HCT116 (cell line): Measurements from ENCODE around the gene TULP4. TPM values are rescaled to one million over a fixed set of nuclear protein-coding genes. Genes with fewer than 3 reads are reported as not detected.

Experiments
- ATAC-seq: fragments of 200-7000 bp; cut with Tn5 transposase; 2 replicates; pipeline ENCODE4 v1.9.1; 2020; ENCODE audit warnings: mild to moderate bottlenecking, moderate library complexity
- BruUV-seq: library from RNA; stranded (reverse); fragments of 400-500 nt; replicated peaks from 2 replicates; lab custom pipeline; 2021; lab: Mats Ljungman, UMichigan
- CTCF ChIA-PET: fragments of 300-600 bp; sonication (Branson Sonifier 250); formaldehyde crosslinking; loops from one replicate; lab custom pipeline; 2021; ENCODE audit warnings: antibody characterized with exemption; lab: Charles Lee
- POLR2A ChIA-PET: fragments of 300-600, 350-600 bp; sonication (Branson Sonifier 250); formaldehyde crosslinking; loops from one replicate; lab custom pipeline; 2021; ENCODE audit warnings: antibody characterized with exemption; lab: Charles Lee
- RAD21 ChIA-PET, 2 experiments: fragments of 300-600 bp; sonication (Branson Sonifier 250); formaldehyde crosslinking; loops; one replicate each; lab custom pipeline; 2023; ENCODE audit warnings: low total read pairs in 2 of 2; ENCODE audit not compliant: uncharacterized antibody in 2 of 2, unreplicated experiment in 2 of 2, low non-redundant PET in 1 of 2; lab: Charles Lee
- DNase-seq: peaks from one replicate; pipeline ENCODE4 v3.0.0-alpha.2; 2010; ENCODE audit warnings: low read depth, low spot score
- H2AFZ ChIP-seq: fragments of 200-600 bp; shearing (Covaris generic), sonication (generic); 2 replicates; pipeline ENCODE4 v1.6.1; 2017; ENCODE audit warnings: low read depth, mixed run types, mixed read lengths, antibody characterized with exemption, low read length; ENCODE audit not compliant: poor library complexity, severe bottlenecking
- H3K27ac ChIP-seq: 2 replicates; pipeline ENCODE4 v1.5.1; 2012; ENCODE audit warnings: low read depth, low read length
- H3K27me3 ChIP-seq: fragments of 200-600 bp; sonication (generic); 2 replicates; pipeline ENCODE4 v1.6.1; 2016; ENCODE audit warnings: mixed run types, low read length, mixed read lengths; ENCODE audit not compliant: insufficient read depth
- H3K36me3 ChIP-seq, 2 experiments: fragments of 200-500 bp in 1 of 2; fragments of 200-600 bp in 1 of 2; sonication (Bioruptor generic) in 1 of 2; sonication (generic) in 1 of 2; 2 replicates each; pipeline versions ENCODE4 v1.5.1 to v1.6.1; 2014 to 2016; ENCODE audit warnings: low read length in 2 of 2, inconsistent platforms in 1 of 2, mixed read lengths in 1 of 2, mixed run types in 1 of 2; ENCODE audit not compliant: insufficient read depth in 2 of 2, control insufficient read depth in 1 of 2
- H3K4me1 ChIP-seq, 2 experiments: fragments of 200-600 bp in 1 of 2; sonication (generic) in 1 of 2; 2 replicates each; pipeline versions ENCODE4 v1.5.1 to v1.6.1; 2012 to 2017; ENCODE audit warnings: low read length in 2 of 2, inconsistent platforms in 1 of 2, mild to moderate bottlenecking in 1 of 2, mixed read lengths in 1 of 2, mixed run types in 1 of 2, moderate library complexity in 1 of 2; ENCODE audit not compliant: insufficient read depth in 2 of 2, control insufficient read depth in 1 of 2
- H3K4me2 ChIP-seq: fragments of 200-600 bp; sonication (generic); 2 replicates; pipeline ENCODE4 v1.6.1; 2017; ENCODE audit warnings: mixed run types, low read length, mixed read lengths
- H3K4me3 ChIP-seq, 2 experiments: fragments of 200-600 bp in 1 of 2; sonication (generic) in 1 of 2; replicated peaks in 1 of 2; 2 replicates each; pipeline ENCODE4 v1.5.1; 2011 to 2016; ENCODE audit warnings: low read length in 2 of 2, control low read depth in 1 of 2, low read depth in 1 of 2, mild to moderate bottlenecking in 1 of 2, mixed read lengths in 1 of 2, mixed run types in 1 of 2
- H3K79me2 ChIP-seq: fragments of 200-600 bp; sonication (generic); 2 replicates; pipeline ENCODE4 v1.6.1; 2017; ENCODE audit warnings: mild to moderate bottlenecking, mixed run types, low read length, moderate library complexity, mixed read lengths; ENCODE audit not compliant: insufficient read depth
- H3K9ac ChIP-seq: fragments of 200-600 bp; sonication (generic); 2 replicates; pipeline ENCODE4 v1.6.1; 2016; ENCODE audit warnings: low read length, mixed read lengths
- H3K9me2 ChIP-seq: fragments of 200-600 bp; sonication (generic), shearing (Covaris generic); 2 replicates; pipeline ENCODE4 v1.6.1; 2017; ENCODE audit warnings: mixed run types, mild to moderate bottlenecking, moderate library complexity; ENCODE audit not compliant: insufficient read depth
- H3K9me3 ChIP-seq, 2 experiments: fragments of 200-500 bp in 1 of 2; fragments of 200-600 bp in 1 of 2; sonication (Bioruptor generic) in 1 of 2; sonication (generic) in 1 of 2; 2 replicates each; pipeline ENCODE4 v1.6.1; 2014 to 2017; ENCODE audit warnings: low read length in 2 of 2, mixed read lengths in 2 of 2, inconsistent platforms in 1 of 2, low read depth in 1 of 2, mild to moderate bottlenecking in 1 of 2, mixed run types in 1 of 2, moderate library complexity in 1 of 2; ENCODE audit not compliant: control insufficient read depth in 1 of 2, insufficient read depth in 1 of 2
- H4K20me1 ChIP-seq: fragments of 200-600 bp; sonication (generic), shearing (Covaris generic); 2 replicates; pipeline ENCODE4 v1.6.1; 2017; ENCODE audit warnings: mixed run types, mild to moderate bottlenecking, moderate library complexity; ENCODE audit not compliant: insufficient read depth
- CBX3 ChIP-seq: IDR thresholded peaks from 2 replicates; pipeline ENCODE4 v1.6.1; 2012; ENCODE audit warnings: low read depth
- CEBPB ChIP-seq: IDR thresholded peaks from 2 replicates; pipeline ENCODE4 v1.6.1; 2012; ENCODE audit warnings: low read depth
- ELF1 ChIP-seq: IDR thresholded peaks from 2 replicates; pipeline ENCODE4 v1.6.1; 2012; ENCODE audit warnings: low read depth, borderline replicate concordance
- EZH2 ChIP-seq: fragments of 200-600 bp; sonication (generic); IDR thresholded peaks from 2 replicates; pipeline ENCODE4 v1.6.1; 2017; ENCODE audit warnings: antibody characterized with exemption, mixed run types
- JUND ChIP-seq: IDR thresholded peaks from 2 replicates; pipeline ENCODE4 v1.6.1; 2012
- SP1 ChIP-seq: IDR thresholded peaks from 2 replicates; pipeline ENCODE4 v1.6.1; 2012; ENCODE audit warnings: low read depth
- ZBTB33 ChIP-seq: IDR thresholded peaks from 2 replicates; pipeline ENCODE4 v1.6.1; 2011; ENCODE audit warnings: mild to moderate bottlenecking, low read length, moderate library complexity; ENCODE audit not compliant: insufficient replicate concordance; ENCODE audit errors: extremely low read depth
- intact Hi-C: fragments of 100-400 bp; cut with micrococcal nuclease; formaldehyde crosslinking; loops from 2 replicates; pipeline ENCODE4 v1.10.0; 2022
- total RNA-seq: library from RNA; stranded (reverse); gene quantifications from one replicate; pipeline ENCODE4 v1.2.1, GENCODE V29; 2021; ENCODE audit not compliant: unreplicated experiment
- TF ChIP-seq, protein P1 (sequence below): IDR thresholded peaks from 2 replicates; pipeline ENCODE4 v1.6.1; 2012; ENCODE audit warnings: low read depth

The TULP4 gene
- total RNA-seq, 1 experiment from 2014 or later, result 70.8 TPM

- BruUV-seq, result no TSS peak
- Histone ChIP-seq H3K27me3 (no peaks in the 10 kb centered on the region), H4K20me1 (no peaks in the 10 kb centered on the region), H3K4me3 (no peak overlapping the region), H3K9me3 (no peaks in the 10 kb centered on the region)
- no peak for ATAC-seq
- no peak for TF ChIP-seq JUND
- TF ChIP-seq ZBTB33, result no peak
- TF ChIP-seq ELF1, result no peak
- TF ChIP-seq EZH2, result no peak
- no peak for TF ChIP-seq SP1
- TF ChIP-seq, protein P1, sequence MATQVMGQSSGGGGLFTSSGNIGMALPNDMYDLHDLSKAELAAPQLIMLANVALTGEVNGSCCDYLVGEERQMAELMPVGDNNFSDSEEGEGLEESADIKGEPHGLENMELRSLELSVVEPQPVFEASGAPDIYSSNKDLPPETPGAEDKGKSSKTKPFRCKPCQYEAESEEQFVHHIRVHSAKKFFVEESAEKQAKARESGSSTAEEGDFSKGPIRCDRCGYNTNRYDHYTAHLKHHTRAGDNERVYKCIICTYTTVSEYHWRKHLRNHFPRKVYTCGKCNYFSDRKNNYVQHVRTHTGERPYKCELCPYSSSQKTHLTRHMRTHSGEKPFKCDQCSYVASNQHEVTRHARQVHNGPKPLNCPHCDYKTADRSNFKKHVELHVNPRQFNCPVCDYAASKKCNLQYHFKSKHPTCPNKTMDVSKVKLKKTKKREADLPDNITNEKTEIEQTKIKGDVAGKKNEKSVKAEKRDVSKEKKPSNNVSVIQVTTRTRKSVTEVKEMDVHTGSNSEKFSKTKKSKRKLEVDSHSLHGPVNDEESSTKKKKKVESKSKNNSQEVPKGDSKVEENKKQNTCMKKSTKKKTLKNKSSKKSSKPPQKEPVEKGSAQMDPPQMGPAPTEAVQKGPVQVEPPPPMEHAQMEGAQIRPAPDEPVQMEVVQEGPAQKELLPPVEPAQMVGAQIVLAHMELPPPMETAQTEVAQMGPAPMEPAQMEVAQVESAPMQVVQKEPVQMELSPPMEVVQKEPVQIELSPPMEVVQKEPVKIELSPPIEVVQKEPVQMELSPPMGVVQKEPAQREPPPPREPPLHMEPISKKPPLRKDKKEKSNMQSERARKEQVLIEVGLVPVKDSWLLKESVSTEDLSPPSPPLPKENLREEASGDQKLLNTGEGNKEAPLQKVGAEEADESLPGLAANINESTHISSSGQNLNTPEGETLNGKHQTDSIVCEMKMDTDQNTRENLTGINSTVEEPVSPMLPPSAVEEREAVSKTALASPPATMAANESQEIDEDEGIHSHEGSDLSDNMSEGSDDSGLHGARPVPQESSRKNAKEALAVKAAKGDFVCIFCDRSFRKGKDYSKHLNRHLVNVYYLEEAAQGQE, result no peak
- TF ChIP-seq CBX3, result no peak
- no peak for TF ChIP-seq CEBPB
- TF ChIP-seq, all 23 proteins: peak for 0
- H3K9ac ChIP-seq, result no peak overlapping the region
- H3K36me3 ChIP-seq, result no peaks in the 10 kb centered on the region
- POLR2A ChIA-PET, result no interaction called here
- H3K79me2 ChIP-seq, result no peaks in the 10 kb centered on the region
- H3K4me1 ChIP-seq, result peaks cover 4 to 16% of the 10 kb centered on the region in 2 experiments; a peak in 3 of 4 replicates
- H2AFZ ChIP-seq, result no peak overlapping the region
- no peaks in the 10 kb centered on the region for H3K9me2 ChIP-seq
- DNase-seq, result no peak
- CTCF ChIA-PET, result interaction anchor here (0.7 kb wide), 1 partner anchor 300 kb away, joined by 3 read pairs; no protein-coding TSS in a partner anchor
- intact Hi-C loops, result no loop called here
- RAD21 ChIA-PET, result no interaction called here
- no peak overlapping the region for H3K4me2 ChIP-seq
- no peak overlapping the region for H3K27ac ChIP-seq
Observed at GRCh38 chr6:158522616-158523015, 210.4 kb downstream of the TULP4 start.
